ENCODE results near the gene TMEM170B.

DNA sequence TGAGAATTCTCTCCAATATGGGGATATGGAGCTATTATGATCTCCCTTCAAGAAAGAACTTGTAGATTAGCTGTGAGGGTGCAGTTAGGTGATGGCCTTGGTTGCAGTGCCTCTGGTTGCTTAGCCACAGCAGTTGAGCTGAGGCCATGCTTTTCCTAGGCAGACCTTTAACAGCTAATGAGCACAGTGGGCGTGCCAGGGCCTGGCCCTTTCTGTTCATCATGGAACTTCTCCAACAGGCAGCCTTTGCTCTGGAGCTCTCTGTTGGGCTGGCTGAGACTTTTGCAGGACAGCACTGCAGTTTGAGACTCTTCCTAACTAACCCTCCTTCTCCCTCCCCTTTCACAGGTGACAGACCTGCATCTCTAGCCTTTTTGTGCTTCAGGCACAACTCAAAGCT is 39.7 kb upstream of the TMEM170B start:
- no peak for TF ChIP-seq MAFK (IDR thresholded peaks at IDR 0.05; ENCODE audit: low read depth, low read length)
- TF ChIP-seq, protein P1, sequence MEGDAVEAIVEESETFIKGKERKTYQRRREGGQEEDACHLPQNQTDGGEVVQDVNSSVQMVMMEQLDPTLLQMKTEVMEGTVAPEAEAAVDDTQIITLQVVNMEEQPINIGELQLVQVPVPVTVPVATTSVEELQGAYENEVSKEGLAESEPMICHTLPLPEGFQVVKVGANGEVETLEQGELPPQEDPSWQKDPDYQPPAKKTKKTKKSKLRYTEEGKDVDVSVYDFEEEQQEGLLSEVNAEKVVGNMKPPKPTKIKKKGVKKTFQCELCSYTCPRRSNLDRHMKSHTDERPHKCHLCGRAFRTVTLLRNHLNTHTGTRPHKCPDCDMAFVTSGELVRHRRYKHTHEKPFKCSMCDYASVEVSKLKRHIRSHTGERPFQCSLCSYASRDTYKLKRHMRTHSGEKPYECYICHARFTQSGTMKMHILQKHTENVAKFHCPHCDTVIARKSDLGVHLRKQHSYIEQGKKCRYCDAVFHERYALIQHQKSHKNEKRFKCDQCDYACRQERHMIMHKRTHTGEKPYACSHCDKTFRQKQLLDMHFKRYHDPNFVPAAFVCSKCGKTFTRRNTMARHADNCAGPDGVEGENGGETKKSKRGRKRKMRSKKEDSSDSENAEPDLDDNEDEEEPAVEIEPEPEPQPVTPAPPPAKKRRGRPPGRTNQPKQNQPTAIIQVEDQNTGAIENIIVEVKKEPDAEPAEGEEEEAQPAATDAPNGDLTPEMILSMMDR (IDR thresholded peaks at IDR 0.05; ENCODE audit: control extremely low read depth in 1 of 3, insufficient read depth in 1 of 3, low read depth in 1 of 3, low read length in 3 of 3) = no peak
